ENCODE results near the gene SF3A2. TPM values are rescaled to one million over a fixed set of nuclear protein-coding genes. Genes with fewer than 3 reads are reported as not detected.

Gene SF3A2
- total and polyA plus RNA-seq, 2 donors (not counting 1 experiment from before 2014, with no cell fraction given) = 98.2 to 140 TPM

DNA sequence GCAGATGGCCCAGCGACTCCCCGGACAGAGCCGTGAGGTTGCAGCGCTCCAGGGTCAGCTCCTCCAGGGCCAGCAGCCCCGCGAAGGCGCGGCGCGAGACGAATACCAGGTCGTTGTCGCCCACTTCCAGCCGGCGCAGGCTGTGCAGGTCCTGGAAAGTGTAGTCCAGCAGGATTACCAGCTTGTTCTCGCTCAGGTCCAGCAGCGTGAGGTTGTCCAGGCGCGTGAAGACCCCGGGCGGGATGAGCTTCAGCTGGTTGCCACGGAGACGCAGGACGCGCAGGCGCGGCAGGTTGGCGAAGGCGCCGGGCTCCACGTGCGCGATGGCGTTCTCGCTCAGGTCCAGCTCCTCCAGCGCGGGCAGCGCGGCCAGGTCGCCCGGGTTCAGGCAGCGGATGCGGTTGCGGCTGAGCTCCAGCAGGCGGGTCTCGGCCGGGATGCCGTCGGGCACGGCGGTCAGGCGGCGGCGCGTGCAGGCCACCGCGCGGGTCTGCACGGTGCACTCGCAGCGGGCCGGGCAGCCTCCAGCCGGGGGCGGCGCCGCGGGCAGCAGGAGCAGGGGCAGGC, 54.6 kb downstream of the SF3A2 start:
- peak overlapping the region in 1 of 2 donors; percentile 81 for H3K27ac ChIP-seq (ENCODE audit: low read length in 2 of 2)

More for the DNA sequence above, 54.6 kb downstream of the SF3A2 start:
- H3K9me3 Mint-ChIP-seq (ENCODE audit: insufficient read depth) = no peaks in the 10 kb centered on the region
- peak overlapping the region; percentile 50 for H2AFZ ChIP-seq (ENCODE audit: insufficient read depth, low read depth, low read length, poor library complexity, severe bottlenecking)
- TF ChIP-seq EZH2 (IDR thresholded peaks at IDR 0.05; ENCODE audit: borderline replicate concordance, insufficient read depth, low read depth, low read length, poor library complexity, severe bottlenecking) = no peak
- TF ChIP-seq, protein P1, sequence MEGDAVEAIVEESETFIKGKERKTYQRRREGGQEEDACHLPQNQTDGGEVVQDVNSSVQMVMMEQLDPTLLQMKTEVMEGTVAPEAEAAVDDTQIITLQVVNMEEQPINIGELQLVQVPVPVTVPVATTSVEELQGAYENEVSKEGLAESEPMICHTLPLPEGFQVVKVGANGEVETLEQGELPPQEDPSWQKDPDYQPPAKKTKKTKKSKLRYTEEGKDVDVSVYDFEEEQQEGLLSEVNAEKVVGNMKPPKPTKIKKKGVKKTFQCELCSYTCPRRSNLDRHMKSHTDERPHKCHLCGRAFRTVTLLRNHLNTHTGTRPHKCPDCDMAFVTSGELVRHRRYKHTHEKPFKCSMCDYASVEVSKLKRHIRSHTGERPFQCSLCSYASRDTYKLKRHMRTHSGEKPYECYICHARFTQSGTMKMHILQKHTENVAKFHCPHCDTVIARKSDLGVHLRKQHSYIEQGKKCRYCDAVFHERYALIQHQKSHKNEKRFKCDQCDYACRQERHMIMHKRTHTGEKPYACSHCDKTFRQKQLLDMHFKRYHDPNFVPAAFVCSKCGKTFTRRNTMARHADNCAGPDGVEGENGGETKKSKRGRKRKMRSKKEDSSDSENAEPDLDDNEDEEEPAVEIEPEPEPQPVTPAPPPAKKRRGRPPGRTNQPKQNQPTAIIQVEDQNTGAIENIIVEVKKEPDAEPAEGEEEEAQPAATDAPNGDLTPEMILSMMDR (IDR thresholded peaks at IDR 0.05) = no peak
- POLR2A ChIA-PET = interaction anchor here (0.6 to 2.4 kb wide), 9 partner anchors 11 to 391 kb away, joined by 3 to 12 read pairs (median 3); no protein-coding TSS in a partner anchor
- H3K4me1 ChIP-seq (ENCODE audit: control insufficient read depth in 2 of 2, insufficient read depth in 2 of 2, low read length in 2 of 2) = peaks cover 49 to 72% of the 10 kb centered on the region in 2 donors
- intact Hi-C loops (cut with micrococcal nuclease) = no loop called here
- H3K4me1 Mint-ChIP-seq = peaks cover 61% of the 10 kb centered on the region
- peaks cover 0 to 23% of the 10 kb centered on the region in 2 experiments for H3K36me3 ChIP-seq (replicated peaks in 1 of 2; ENCODE audit: control extremely low read depth in 1 of 2, control insufficient read depth in 1 of 2, extremely low read depth in 1 of 2, insufficient read depth in 2 of 2, low read length in 1 of 2)
- peak overlapping the region; percentile 82 for H3K4me2 ChIP-seq (replicated peaks; ENCODE audit: low read depth, low read length, poor library complexity, severe bottlenecking)
- peaks cover 52% of the 10 kb centered on the region for H4K20me1 ChIP-seq (ENCODE audit: control insufficient read depth, insufficient read depth, low read length, poor library complexity, severe bottlenecking)
- H3K4me3 Mint-ChIP-seq = peak overlapping the region; percentile 89
- ATAC-seq (ENCODE audit: low read depth) = no peak
- peak overlapping the region; percentile 89 for H3K27ac Mint-ChIP-seq
- peaks cover 69% of the 10 kb centered on the region for H3K79me2 ChIP-seq (ENCODE audit: control insufficient read depth, insufficient read depth, low read length)
- no peaks in the 10 kb centered on the region for H3K27me3 Mint-ChIP-seq
- 56% methylated on average over 63 of the region's 67 CpGs for WGBS (ENCODE audit: insufficient coverage)
- peak overlapping the region; percentile 30 to 82 (median 71) for H3K4me3 ChIP-seq (ENCODE audit: control extremely low read depth in 1 of 5, extremely low read depth in 1 of 5, insufficient read depth in 1 of 5, low read depth in 2 of 5, low read length in 4 of 5)
- peak overlapping the region; percentile 69 for H3K9ac ChIP-seq (ENCODE audit: low read length)
- peaks cover 0 to 3% (median 0%) of the 10 kb centered on the region in 3 donors for H3K9me3 ChIP-seq (ENCODE audit: control extremely low read depth in 1 of 3, control insufficient read depth in 2 of 3, insufficient read depth in 1 of 3, low read length in 2 of 3)
- no peaks in the 10 kb centered on the region for H3K27me3 ChIP-seq (replicated peaks in 1 of 4; ENCODE audit: control extremely low read depth in 1 of 4, control insufficient read depth in 3 of 4, insufficient read depth in 4 of 4, low read length in 3 of 4)
- no peak for DNase-seq
- CTCF ChIA-PET = interaction anchor here (0.9 to 2.0 kb wide), 5 partner anchors 12 to 101 kb away, joined by 3 to 9 read pairs (median 5); no protein-coding TSS in a partner anchor
